Kidney glomerular epithelial cell (primary cell): ENCODE data around the gene PUS3.
A peak's percentile ranks its signal among the peaks of the same experiment; 100 is the strongest.

Experiments
- DNase-seq: peaks from one replicate; lab custom pipeline; 2025; lab: John Stamatoyannopoulos, UW

PUS3 gene

DNA sequence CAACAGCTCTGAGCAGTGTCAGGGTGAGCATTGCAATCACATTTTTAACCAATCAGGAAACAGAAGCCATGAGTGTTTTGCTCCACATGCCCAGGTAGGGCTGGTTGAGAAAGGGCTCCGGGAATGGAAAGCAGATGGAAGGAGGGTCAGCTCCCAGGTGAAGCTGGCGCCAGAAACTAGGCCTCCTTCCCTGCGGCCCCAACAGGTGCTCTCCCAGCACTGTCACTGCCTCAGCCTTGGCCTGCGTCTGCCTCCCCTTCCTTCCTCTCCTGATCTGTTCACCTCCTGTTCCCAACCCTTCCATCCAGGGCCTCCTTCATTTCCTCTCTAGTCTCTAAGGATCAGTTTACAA, 38.2 kb upstream of the PUS3 start:
- DNase-seq, result no peak

DNA sequence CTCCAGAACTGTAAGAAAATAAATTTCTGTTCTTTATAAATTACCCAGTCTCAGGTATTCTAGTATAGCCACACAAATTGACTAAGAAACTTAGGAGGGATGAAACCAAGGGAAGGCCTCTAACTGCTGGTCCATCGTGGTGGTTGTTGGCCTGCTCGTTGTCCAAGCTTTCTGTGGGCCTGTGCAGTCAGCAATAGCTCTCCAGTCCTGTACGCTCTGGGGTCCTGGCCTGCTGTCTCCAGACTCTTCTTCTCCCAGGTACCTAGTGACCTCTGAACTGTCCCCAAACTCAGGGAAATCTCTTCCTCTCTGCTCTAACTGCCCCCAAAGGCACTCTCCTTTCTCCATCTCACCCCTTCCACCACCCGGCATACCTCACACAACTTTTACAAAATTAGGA, 37.1 kb upstream of the PUS3 start:
- no peak for DNase-seq

DNA sequence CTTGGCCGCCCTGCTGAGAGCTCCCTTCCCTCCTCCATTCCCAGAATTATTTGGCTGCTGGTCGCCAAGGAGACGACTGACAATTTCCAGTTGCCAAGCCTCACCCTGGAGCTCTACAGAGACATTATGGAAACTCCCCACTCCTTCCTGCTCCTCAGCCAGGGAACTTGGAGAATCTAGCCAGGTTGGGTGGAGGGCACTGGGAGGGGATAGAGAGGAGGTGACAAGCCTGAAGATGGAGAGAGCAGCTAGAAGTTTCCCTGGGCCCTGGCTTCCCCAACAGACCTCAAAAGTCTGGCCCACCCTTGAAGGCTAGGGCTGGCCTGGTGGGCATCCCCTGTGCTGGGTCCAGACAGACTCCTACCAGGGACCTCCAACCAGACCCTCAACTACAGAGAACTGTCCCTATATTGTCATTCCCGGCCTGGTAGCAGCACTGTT, 36.1 kb upstream of the PUS3 start:
- DNase-seq, result no peak

DNA sequence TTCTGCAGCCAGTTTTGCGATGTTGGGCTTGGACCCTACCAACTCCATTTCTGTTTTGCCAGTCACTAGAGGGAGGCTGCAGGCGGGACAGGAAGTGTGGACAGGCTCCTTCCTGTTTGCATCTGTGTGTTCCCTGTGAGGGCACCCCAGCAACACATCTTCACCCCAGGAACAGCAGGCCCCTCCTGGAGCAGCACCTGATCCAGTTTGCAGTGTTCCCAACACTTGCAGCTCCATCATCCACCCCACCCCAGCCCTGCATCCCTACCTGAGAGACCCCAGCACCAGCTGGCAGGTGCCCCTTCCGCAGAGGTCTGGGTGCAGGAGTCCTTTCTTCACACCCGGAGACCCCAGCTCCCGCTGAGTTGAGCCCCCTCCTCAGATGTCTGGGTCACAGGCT, 35.4 kb upstream of the PUS3 start:
- DNase-seq, result no peak

DNA sequence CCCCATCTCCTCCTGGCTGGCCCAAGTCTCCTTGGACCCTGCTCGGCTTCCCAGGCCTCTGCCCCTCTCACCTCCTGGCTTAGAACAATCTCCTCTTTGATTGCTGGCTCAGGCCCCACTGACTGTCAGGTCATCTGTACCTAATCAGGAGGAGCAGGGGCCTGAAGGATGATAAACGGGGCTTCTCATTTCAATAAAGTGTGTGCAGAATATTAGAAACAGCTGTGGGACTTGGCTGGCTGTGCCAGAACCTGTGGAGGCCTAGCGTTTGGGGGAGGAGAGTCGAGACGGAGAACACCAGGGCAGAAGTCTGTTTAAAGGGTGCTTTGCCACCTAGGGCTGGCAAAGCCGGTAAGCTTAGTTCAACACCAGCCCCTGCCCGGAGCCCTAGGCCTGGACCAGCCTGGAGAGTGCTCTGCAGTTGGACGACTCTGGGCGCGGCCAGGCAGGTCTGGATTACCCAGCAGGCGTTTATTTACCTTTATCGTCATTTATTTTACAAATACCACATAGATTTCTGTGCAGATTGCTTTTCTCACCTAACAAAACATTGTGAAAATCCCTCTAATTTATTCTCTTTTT, 32.7 kb upstream of the PUS3 start:
- DNase-seq, result no peak

DNA sequence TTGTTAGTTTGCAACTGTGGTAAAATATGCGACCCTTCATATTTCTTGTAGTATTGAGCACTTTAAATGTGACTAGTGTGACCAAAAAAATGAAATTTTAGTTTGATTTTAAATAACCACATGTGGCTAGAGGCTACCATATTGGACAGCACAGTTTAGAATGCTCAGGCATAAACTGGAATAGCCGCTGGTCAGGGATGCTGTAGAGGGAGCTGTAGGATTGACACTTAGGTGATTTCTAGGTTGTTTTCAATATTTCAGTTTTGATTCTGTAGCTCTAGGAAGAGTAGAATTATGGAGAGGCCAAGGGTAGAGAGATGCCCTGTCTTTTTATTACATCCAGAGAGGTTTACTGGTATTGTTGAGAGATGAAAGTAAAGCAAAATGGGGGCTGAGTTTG, 32.0 kb upstream of the PUS3 start:
- DNase-seq, result no peak

DNA sequence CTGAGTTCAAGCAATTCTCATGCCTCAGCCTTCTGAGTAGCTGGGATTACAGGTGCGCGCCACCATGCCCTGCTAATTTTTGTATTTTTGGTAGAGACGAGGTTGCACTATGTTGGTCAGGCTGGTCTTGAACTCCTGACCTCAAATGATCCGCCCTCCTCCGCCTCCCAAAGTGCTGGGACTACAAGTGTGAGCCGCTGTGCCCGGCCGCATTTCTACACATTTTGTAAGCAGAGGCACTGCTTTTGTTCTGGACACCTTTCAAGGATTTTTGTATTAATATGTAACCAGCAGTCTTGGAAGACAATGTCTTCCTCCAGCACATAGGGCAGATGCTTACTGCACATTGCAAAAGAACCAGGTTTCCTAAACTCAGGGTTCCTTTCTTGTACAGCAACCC, 31.5 kb upstream of the PUS3 start:
- DNase-seq, result no peak

DNA sequence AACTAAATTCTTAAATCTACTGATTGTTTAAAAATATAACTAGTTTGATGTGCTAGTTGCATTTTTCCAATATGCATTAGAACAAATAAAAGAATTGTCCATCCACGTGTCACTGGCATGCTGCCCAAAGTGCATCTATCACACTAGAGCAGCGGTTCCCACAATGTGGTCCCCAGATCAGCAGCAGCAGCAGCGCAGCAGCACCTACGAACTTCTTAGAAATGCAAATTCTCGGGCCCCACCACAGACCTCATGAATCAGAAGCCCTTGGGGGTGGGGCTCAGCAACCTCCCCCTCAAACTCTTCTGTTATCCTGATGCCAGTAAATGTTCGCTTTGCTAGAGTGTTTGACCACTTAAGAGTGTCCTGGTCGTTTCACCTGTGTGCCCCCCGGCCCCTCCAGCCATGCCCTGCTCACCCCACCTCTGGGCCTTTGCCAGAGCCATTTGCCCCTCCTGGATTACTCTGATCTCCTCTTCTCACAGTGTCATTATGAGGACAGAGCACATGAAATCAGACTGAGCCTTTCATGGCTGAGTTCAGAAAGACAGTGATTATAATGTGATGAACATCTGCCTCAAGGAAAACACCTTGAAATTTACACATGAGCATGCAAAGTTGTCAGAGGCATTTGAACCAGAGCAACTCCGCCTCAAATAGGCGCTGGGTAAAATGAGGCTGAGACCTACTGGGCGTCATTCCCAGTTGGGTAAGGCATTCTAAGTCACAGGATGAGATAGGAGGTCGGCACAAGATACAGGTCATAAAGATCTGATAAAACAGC, 30.2 kb upstream of the PUS3 start:
- DNase-seq, result no peak

DNA sequence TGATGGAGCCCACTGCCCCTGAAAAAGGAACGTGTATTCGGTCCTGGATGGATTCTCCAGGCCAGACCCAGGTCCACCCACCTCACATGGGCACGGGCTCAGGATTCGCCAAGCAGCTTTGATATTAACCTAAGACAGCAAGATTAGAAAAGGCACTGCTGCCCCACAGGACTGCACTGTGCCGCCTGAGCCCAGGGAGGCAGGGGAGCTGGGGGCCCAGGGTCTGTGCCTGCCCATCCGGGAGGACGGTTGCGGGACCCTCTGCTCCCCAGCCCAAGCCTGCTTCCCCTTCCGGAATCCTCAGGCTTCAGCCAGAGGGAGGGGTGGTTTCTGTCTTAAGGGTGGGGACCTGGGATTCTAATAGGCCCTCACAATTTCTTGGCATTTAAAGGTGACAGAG, 29.3 kb upstream of the PUS3 start:
- no peak for DNase-seq

DNA sequence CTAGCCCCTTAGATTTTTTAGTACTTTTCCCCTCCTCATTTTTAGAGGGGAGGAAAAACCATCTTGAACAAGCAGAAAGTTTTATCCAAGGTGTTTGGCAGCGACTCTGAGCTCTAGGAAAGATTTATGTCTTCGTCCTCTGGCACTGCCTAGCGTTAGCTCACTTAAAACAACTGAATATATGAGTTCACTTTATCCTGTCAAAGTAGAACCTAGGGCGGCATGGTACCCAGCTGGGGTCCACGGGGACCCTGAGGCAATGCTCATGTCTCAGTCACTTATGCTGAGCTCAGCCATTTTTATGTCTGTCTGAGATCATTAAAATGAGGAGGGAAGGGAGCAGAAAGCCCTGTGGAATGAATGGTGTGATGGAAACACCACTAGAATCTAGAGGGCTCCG, 28.7 kb upstream of the PUS3 start:
- DNase-seq, result no peak

DNA sequence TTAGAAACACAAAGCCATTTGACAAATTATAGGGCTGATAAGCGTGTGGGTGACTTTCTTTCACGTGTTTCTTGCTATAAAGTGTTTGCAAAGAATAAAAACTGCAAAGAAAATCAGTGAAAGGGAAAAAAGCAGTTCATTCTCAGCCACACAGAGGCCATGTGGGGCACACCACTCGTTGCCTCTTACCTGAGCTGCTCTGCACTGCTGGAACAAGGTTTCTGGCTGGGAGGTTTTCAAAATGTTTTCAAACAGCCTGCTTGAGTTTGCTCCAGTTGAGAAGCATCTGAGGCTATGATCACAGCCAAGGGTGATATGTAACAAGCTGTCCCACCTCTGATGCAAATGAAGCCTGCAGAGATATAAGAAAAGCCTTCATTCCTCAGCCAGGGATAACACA, 28.1 kb upstream of the PUS3 start:
- DNase-seq, result no peak

DNA sequence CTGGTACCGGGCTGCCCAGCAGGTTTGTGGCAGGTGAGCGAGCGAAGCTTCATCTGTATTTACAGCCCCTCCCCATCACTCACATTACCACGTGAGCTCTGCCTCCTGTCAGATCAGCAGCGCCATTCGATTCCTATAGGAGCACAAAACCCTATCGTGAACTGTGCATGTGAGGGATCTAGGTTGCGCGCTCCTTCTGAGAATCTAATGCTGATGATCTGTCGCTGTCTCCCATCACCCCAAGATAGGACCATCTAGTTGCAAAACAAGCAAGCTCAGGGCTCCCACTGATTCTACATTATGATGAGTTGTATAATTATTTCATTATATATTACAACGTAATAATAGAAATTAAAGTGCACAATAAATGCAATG, 27.1 kb upstream of the PUS3 start:
- no peak for DNase-seq

DNA sequence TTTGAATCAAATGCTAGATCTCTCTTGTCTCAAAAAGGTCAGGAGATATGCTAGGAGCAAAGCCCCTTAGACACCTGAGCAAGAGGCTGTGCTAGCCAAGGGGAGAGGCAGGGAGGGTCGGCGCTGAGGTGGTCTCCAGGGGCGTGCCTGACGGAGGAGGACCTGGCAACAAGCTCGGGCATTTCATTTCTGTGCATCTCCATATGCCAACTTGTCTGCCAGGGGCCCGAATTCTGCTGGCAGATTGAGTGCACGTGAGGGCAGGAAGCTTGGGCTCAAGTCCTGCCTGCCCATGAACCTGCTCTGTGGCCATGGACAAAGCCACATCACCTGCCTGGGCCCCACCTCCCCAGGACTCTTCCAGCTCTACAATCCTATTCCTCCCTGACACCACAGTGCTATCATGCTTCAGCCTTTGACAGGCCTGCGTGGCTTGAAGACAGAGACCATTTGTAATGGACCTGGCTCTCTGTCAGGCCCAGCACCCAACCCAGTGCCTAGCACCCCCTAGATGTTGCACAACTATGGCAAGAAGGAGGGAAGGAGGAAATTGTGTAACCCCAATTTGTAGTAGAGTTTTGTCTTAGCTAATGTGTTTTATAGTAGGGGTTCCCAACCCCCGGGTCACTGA, 26.6 kb upstream of the PUS3 start:
- DNase-seq, result no peak

DNA sequence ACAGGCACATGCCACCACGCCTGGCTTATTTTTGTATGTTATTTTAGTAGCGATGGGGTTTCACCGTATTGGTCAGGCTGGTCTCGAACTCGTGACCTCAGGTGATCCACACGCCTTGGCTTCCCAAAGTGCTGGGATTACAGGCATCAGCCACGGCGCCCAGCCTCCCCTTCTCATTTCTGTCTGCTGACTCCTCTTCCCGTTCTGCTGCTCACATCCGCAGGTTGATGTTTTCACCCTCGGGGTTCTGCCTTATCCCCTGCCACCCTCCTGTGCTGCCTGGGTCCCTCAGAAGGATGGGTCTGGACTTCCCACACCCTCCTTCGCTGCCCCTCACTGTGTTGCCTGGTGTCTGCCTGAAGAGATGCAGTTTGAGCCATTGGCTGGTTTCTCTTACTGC, 23.7 kb upstream of the PUS3 start:
- DNase-seq, result no peak

DNA sequence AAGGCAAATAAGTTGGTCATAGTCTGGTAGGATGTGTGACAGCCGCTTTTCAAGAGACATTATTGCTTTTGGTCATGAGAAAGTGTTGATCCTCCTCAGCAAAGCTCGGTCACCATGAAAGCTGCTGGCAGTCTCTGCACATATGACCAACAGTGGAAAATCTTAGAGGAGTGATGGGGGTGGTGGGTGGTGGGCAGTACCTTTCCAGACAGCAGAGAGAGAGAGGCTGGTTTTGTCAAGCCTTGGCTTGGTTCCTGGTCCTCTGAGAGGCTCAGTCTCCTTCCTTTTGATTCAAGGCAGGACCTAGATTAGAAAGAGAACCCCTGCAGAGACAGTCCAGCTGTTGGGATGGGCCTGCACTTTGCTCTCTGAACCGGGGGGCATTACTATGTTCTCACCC, 22.8 kb upstream of the PUS3 start:
- no peak for DNase-seq

DNA sequence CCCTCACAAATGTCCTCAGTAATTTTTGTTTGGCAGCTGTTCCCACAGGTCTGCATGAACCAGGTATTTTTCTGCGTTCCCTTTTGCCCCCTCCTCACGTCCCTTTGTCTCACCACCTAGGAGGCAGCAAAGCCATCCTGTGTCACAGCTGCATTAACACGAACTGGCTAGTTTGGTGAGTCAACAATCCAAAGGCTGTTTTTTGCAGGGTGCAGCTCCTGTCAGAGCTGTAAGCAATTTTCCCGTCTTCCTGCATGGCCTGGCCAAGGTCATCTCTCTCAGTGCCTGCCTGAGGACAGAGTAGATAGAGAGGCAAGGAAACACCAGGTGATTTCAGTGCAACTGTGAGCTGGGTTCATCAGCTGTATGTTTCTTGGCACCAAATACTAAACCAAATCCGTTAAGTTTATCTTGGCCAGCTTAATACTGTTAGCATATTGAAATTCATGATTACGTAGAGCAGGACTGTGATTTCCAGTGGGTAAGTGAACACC, 22.3 kb upstream of the PUS3 start:
- no peak for DNase-seq

DNA sequence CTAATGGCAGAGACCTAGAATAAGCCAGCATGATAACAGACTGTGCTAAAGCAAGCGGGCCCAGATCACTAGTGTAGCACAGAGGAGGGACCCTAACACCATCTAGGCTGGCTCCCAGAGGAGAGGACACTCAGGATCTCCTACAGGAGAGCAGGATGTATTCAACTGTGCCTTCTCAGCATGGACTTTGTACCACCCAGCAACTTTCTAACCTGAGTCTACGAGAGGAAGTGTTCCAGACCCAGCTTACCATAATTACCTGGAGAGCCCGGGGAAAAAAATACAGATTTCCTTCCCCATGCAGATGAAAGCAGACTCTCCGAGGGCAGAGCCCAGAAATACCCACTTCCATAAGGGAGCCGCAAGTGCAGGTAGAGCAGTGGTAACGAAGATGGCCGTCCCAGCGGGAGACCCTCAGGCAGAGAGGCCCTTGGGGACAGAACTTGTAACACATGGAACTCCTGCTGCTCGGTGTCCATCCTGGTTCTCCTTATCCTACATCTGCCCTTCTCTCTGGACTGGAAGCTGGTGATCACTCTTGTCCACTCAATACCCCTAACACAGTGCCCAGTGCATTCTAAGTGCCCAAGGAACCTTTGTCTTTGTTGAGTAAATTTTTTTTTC, 21.5 kb upstream of the PUS3 start:
- DNase-seq, result no peak

DNA sequence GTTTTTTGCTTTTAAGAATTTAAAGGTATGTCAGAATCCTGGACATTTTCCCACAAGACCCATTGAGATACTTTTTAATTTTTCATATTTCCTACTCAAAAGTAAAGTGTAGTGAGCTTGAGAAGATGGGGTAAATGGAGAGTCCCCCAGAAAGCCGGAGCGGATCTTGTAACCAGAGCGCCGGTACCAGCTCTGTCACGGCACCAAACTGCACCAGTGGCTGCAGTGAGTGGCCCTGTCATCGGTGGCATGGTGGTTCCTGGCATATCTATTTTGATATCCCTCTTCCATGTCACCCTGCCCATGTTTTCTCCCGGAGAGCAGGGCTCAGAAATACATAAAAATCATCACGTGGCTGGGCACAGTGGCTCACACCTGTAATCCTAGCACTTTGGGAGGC, 20.6 kb upstream of the PUS3 start:
- no peak for DNase-seq

DNA sequence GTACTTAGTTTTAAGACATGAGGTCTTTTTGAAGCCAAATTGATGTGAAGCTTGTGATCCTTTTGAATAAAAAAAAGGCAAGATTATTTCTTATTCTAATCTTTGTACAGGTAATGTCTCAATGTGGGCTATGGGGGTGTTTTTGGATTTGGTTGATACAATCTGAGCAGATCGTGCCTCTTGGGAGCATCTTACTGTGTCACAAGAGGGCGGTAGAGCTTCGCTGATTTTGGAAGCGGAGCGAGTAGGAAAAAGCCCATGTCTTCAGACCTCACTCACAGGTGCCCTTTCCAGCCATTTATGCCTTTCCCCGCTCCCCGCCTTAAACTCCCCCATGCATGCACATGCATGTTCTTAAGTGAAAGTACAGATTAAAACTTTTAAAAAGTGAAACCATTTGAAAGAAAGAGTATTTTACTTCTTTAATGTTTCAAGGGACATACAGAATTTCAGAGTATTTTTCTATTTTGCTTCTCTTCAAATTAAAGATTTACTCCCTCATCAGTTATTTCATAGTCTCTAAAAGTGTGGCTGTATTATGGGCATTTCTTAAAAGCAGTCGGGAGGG, 20.1 kb upstream of the PUS3 start:
- DNase-seq, result peak; percentile 50

DNA sequence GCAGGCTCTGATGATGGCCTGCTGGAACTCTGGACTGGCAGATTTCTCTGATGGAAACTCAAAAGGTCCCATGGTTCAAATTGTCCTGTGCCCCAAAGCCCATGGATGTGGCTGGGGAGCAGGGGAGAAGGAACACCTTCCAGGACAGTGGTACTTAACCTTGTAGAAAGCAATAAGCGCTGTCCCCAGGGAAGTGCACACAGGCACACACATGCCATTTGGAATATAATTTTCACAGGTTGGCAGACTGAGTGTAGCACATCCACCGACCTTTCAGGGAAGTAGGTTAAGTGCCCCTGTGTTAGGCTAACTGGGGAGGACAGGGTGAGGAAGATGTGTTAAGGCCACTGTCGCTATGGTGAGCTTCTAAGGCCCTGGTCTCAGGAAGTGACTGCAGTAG, 19.1 kb upstream of the PUS3 start:
- no peak for DNase-seq

DNA sequence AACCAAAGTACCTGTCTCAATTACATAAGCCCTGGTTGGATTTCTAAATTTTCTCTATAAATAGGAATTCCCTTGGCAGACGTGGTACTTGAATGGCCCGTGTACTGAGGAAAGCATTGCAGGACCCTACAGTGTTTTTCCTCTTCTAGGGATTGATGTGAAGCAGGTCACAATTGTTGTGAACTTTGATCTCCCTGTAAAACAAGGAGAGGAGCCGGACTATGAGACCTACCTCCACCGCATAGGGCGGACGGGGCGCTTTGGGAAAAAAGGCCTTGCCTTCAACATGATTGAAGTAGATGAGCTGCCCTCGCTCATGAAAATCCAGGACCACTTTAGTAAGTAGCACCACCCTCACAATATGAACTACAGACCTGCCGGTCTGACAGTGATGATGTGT, 18.0 kb upstream of the PUS3 start:
- no peak for DNase-seq

DNA sequence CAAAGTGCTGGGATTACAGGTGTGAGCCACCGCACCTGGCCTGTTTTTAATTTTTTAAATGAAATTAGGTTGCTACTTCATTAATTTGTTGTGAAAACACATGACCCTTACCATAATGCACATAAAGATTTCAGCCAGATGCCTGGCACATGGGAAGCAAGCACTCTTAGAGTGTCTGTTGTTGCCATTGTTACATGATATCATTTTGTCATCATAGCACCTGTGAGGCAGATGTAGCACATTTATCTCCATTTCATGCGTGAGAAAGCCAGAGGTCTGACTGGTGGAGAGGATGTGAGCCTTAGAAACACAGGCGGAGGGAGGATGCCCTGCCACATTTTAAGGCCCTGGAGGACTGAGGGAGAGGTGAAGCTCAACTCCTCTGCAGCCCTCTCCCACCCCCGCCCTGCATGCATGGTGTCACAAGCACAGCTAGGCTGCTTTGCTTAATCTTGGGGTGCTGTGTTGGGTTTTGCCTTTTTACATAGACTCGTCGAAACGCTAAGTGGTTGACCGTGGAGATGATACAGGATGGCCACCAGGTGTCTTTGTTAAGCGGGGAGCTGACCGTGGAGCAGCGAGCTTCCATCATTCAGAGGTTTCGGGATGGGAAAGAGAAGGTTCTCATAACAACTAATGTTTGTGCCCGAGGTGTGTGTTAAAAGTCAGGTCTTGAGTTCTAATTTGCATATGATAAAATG, 15.3 kb upstream of the PUS3 start:
- DNase-seq, result no peak
